Fibroblast of villous mesenchyme (primary cell): Measurements from ENCODE around the gene SPRN. TPM values are rescaled to one million over a fixed set of nuclear protein-coding genes. Genes with fewer than 3 reads are reported as not detected.
"Not testable (repeated sequence)": the region's sequence is repeated elsewhere in the genome, so short reads cannot be mapped to it uniquely, and the experiment has no call there.

Source experiments
- DNase-seq: peaks from one replicate; pipeline ENCODE4 v3.0.0-alpha.2; 2010; ENCODE audit warnings: low read depth
- H3K4me3 ChIP-seq: 2 replicates; pipeline ENCODE4 v1.5.1; 2011; ENCODE audit warnings: low read depth, mild to moderate bottlenecking, low read length
- CTCF ChIP-seq: IDR thresholded peaks from 2 replicates; pipeline ENCODE4 v1.5.1; 2012; ENCODE audit warnings: low read depth, mild to moderate bottlenecking, low read length; ENCODE audit not compliant: insufficient read depth
- total RNA-seq: library from RNA; depleted of rRNA; stranded (reverse); fragments of >200 nt; gene quantifications from 2 replicates; pipeline ENCODE4 v1.2.3, GENCODE V29; 2012

Gene SPRN
- total RNA-seq, 1 donor: 0.43 TPM

- DNase-seq: no peak
- H3K4me3 ChIP-seq: no peak overlapping the region
- TF ChIP-seq CTCF: no peak
Measured at GRCh38 chr10:133420579-133420978, 3.8 kb downstream of the SPRN start.

- DNase-seq: no peak
- TF ChIP-seq CTCF: no peak
- H3K4me3 ChIP-seq: no peak overlapping the region
Measured at GRCh38 chr10:133420028-133420427, 4.4 kb downstream of the SPRN start.

- TF ChIP-seq CTCF: no peak
Measured at GRCh38 chr10:133419211-133419950, 5.0 kb downstream of the SPRN start.

GRCh38 chr10:133418289-133418993 is 6.0 kb downstream of the SPRN start:
- DNase-seq: no peak
- TF ChIP-seq CTCF: no peak
- no peak overlapping the region for H3K4me3 ChIP-seq

More at GRCh38 chr10:133419211-133419950, 5.0 kb downstream of the SPRN start:
- no peak overlapping the region for H3K4me3 ChIP-seq
- DNase-seq: no peak

- no peak overlapping the region for H3K4me3 ChIP-seq
- DNase-seq: no peak
- no peak for TF ChIP-seq CTCF
Measured at GRCh38 chr10:133415752-133416151, 8.7 kb downstream of the SPRN start.

- not testable (repeated sequence) for H3K4me3 ChIP-seq, DNase-seq
Measured at GRCh38 chr10:133414401-133414800, 10.0 kb downstream of the SPRN start.

- no peak for TF ChIP-seq CTCF
- H3K4me3 ChIP-seq: no peak overlapping the region
- DNase-seq: no peak
Measured at GRCh38 chr10:133412381-133412711, 12.1 kb downstream of the SPRN start.
